ENCODE data around the gene COPG2.

DNA sequence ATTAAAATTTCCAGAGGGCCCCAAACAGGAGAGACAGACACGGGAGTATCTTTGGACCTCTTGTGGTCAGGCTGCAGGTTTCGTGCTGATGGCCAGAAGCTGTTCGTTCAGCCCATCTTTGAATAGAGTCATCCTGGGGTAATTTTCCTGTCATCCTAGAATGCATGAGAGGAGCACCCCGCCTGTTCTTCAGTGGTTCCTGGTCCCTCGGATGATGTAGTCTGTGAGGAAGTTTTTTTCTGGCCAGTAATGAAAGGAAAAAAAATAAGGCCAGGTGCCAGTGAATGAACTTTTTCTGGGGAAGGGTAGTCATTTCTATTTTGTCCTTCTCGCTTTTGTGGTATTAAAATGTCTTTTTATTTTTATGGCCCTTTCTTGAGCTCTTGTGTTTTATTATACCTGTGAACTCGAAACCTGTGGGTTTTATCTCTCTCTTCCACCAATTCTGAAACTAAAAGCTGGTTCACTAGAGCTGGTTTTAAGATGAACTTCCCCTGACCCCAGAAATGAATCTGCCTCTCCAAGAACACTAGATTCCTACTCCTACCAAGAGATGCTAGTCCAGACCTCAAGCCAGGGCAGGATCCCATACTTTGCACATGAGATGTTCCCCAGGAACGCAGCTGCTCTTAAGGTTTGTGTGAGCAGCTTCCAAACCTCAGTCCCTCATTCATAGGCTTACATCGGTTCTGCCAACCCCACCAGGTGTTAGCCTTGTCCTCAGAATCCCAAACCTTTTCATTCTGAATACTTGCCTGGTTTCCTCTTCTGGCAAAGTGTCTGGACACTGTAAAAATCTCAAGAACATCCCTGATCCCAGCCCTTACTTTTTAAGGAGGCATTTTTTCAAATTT lies 192.0 kb downstream of the COPG2 start:
- TF ChIP-seq, protein P1, sequence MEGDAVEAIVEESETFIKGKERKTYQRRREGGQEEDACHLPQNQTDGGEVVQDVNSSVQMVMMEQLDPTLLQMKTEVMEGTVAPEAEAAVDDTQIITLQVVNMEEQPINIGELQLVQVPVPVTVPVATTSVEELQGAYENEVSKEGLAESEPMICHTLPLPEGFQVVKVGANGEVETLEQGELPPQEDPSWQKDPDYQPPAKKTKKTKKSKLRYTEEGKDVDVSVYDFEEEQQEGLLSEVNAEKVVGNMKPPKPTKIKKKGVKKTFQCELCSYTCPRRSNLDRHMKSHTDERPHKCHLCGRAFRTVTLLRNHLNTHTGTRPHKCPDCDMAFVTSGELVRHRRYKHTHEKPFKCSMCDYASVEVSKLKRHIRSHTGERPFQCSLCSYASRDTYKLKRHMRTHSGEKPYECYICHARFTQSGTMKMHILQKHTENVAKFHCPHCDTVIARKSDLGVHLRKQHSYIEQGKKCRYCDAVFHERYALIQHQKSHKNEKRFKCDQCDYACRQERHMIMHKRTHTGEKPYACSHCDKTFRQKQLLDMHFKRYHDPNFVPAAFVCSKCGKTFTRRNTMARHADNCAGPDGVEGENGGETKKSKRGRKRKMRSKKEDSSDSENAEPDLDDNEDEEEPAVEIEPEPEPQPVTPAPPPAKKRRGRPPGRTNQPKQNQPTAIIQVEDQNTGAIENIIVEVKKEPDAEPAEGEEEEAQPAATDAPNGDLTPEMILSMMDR (IDR thresholded peaks at IDR 0.05; ENCODE audit: low read depth, low read length), result no peak
- no peak for TF ChIP-seq EZH2phosphoT487 (IDR thresholded peaks at IDR 0.05; ENCODE audit: low read depth)
